ENCODE data around the gene SKI. TPM values are rescaled to one million over a fixed set of nuclear protein-coding genes. Genes with fewer than 3 reads are reported as not detected.

Gene SKI
- total and polyA plus RNA-seq, 2 experiments from 2014 or later: 9.3 to 66.8 TPM

- TF ChIP-seq JUNB (IDR thresholded peaks at IDR 0.05; ENCODE audit: unreplicated experiment): no peak
- TF ChIP-seq NANOG (IDR thresholded peaks at IDR 0.05; ENCODE audit: borderline replicate concordance): no peak
- TF ChIP-seq ETS1 (IDR thresholded peaks at IDR 0.05): no peak
- TF ChIP-seq POLR2AphosphoS5 (IDR thresholded peaks at IDR 0.05; ENCODE audit: low read depth): no peak
- no peak for TF ChIP-seq REST (IDR thresholded peaks at IDR 0.05; ENCODE audit: unreplicated experiment)
- TF ChIP-seq ZNF331 (CRISPR knock-in tag; IDR thresholded peaks at IDR 0.05; ENCODE audit: low read depth): no peak
- TF ChIP-seq ZNF114 (CRISPR knock-in tag; IDR thresholded peaks at IDR 0.05): no peak
- no peak for TF ChIP-seq CREB1 (CRISPR knock-in tag; IDR thresholded peaks at IDR 0.05; ENCODE audit: low read depth)
- TF ChIP-seq EZH2phosphoT487 (IDR thresholded peaks at IDR 0.05; ENCODE audit: unreplicated experiment): no peak
- no peak for TF ChIP-seq STAT1 (IDR thresholded peaks at IDR 0.05; ENCODE audit: unreplicated experiment)
These were observed 24.3 kb downstream of the SKI start (continued) for GRCh38 chr1:2252423-2252822.

DNA sequence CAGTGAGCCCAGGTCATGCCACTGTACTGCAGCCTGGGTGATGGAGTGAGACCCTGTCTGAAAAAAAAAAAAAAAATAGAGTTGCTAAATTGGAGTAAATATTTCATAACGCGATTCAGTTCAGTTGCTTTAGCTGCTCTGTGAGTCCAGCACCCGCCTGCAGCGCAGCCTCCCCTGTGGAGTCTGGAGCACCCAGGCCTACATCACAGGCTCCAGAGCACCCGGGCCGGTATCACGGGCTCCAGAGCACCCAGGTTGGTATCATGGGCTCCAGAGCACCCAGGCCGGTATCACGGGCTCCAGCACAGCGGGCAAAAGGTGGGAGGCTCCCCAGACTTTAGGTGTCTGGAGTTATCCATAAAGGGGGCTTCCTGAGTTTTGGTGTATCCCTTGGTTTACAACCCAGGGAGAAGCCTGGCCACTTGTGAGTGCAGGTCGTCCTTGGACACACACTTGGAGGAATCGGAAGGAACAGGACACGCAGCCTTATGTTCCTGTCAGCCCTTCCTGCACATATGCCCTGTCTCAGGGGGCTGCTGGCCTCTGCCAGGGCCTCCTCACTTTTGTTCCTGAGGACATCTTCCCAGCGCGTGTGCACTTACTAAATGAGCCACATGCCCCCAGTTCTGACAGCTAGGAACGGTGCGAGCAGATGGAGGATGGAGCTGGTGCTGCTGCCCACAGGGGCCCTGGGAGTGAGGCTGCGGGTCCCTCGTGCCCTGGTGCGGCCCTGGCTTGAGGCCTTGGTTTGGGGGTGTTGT is 25.1 kb downstream of the SKI start:
- Histone ChIP-seq H3K27me3 (ENCODE audit: insufficient read depth) (no peaks in the 10 kb centered on the region), H3K27ac (ENCODE audit: low read depth) (no peak overlapping the region), H4K20me1 (replicated peaks; ENCODE audit: insufficient read depth) (peaks cover 23% of the 10 kb centered on the region), H2AFZ (no peak overlapping the region), H3K79me2 (replicated peaks; ENCODE audit: insufficient read depth) (peaks cover 98% of the 10 kb centered on the region), H3K4me3 (no peak overlapping the region), H3K4me2 (no peak overlapping the region), H3K36me3 (ENCODE audit: insufficient read depth) (no peaks in the 10 kb centered on the region), H3F3A (replicated peaks; ENCODE audit: low read depth) (peaks cover 37% of the 10 kb centered on the region), H3K9me2 (ENCODE audit: insufficient read depth) (0 out of 2 replicates have a peak, but pooled peaks cover 12% of the 10 kb centered on the region), H3K4me1 (ENCODE audit: insufficient read depth) (peaks cover 35% of the 10 kb centered on the region)
- Mint-ChIP-seq H3K4me3 (no peak overlapping the region), H3K27ac (no peak overlapping the region), H3K9me3 (no peaks in the 10 kb centered on the region; the same call in 2 of the 3 replicates), H3K36me3 (ENCODE audit: low read depth) (peaks cover 20% of the 10 kb centered on the region), H3K4me1 (peaks cover 53% of the 10 kb centered on the region), H3K27me3 (ENCODE audit: insufficient read depth, low read depth, poor library complexity) (peaks cover 18% of the 10 kb centered on the region)
- DNase-seq (ENCODE audit: low spot score) (no peak), ATAC-seq (no peak)
- TF ChIP-seq CREB1 (CRISPR knock-in tag; IDR thresholded peaks at IDR 0.05; ENCODE audit: low read depth): no peak
- TF ChIP-seq JUNB (IDR thresholded peaks at IDR 0.05; ENCODE audit: unreplicated experiment): no peak
- no peak for TF ChIP-seq NANOG (IDR thresholded peaks at IDR 0.05; ENCODE audit: borderline replicate concordance)
- no peak for TF ChIP-seq POLR2AphosphoS5 (IDR thresholded peaks at IDR 0.05; ENCODE audit: low read depth)
- TF ChIP-seq EZH2 (IDR thresholded peaks at IDR 0.05; ENCODE audit: low read depth, unreplicated experiment): no peak
- no peak for TF ChIP-seq STAT1 (IDR thresholded peaks at IDR 0.05; ENCODE audit: unreplicated experiment)
- TF ChIP-seq ETS1 (IDR thresholded peaks at IDR 0.05): no peak
- TF ChIP-seq ZNF114 (CRISPR knock-in tag; IDR thresholded peaks at IDR 0.05): no peak

Measured in GM23338 (cell line).